NCI-H1048 (cell line): ENCODE measurements around the gene NDUFS2.

Experiments used
- DNase-seq: peaks from one replicate; lab custom pipeline; 2025; lab: John Stamatoyannopoulos, UW

NDUFS2 gene

GRCh38 chr1:161196111-161196510 lies 6.1 kb upstream of the NDUFS2 start:
- DNase-seq = no peak

GRCh38 chr1:161196521-161197451 lies 5.4 kb upstream of the NDUFS2 start:
- no peak for DNase-seq

GRCh38 chr1:161197560-161198193 lies 4.5 kb upstream of the NDUFS2 start:
- no peak for DNase-seq

- DNase-seq = no peak
These were observed 3.8 kb upstream of the NDUFS2 start for GRCh38 chr1:161198194-161198896.

- no peak for DNase-seq
These were observed 3.2 kb upstream of the NDUFS2 start, which contains the start of gene ADAMTS4 for GRCh38 chr1:161198897-161199431. Gene ADAMTS4, minus strand, starts transcription at chr1:161199054. Its CDS starts 427 bp downstream, at chr1:161198627.

GRCh38 chr1:161199506-161200139 lies 2.5 kb upstream of the NDUFS2 start:
- no peak for DNase-seq

- no peak for DNase-seq
These were observed 1.7 kb upstream of the NDUFS2 start for GRCh38 chr1:161200421-161200991.

- no peak for DNase-seq
These were observed 953 bp upstream of the NDUFS2 start for GRCh38 chr1:161200992-161201835.

- no peak for DNase-seq
These were observed 4.4 kb downstream of the NDUFS2 start for GRCh38 chr1:161206411-161207140.

GRCh38 chr1:161207173-161207572 lies 5.0 kb downstream of the NDUFS2 start:
- DNase-seq = no peak

- DNase-seq = peak; percentile 39
These were observed 7.7 kb downstream of the NDUFS2 start for GRCh38 chr1:161209790-161210409.

- DNase-seq = no peak
These were observed 12.2 kb downstream of the NDUFS2 start for GRCh38 chr1:161214369-161214768.

- no peak for DNase-seq
These were observed 12.9 kb downstream of the NDUFS2 start, which contains the start of gene FCER1G for GRCh38 chr1:161215076-161215475. Gene FCER1G, plus strand, starts transcription at chr1:161215295. Its CDS starts 27 bp downstream, at chr1:161215322.

GRCh38 chr1:161216945-161217712 lies 15.0 kb downstream of the NDUFS2 start:
- no peak for DNase-seq

- DNase-seq = no peak
These were observed 15.7 kb downstream of the NDUFS2 start for GRCh38 chr1:161217831-161218230.

- no peak for DNase-seq
These were observed 16.3 kb downstream of the NDUFS2 start for GRCh38 chr1:161218301-161219077.

- DNase-seq = no peak
These were observed 17.1 kb downstream of the NDUFS2 start for GRCh38 chr1:161219078-161219892.
